HUDEP-2 (cell line): ENCODE measurements around the gene HDDC3.

Experiments
- DNase-seq, 76 experiments: peaks; one replicate each; lab custom pipeline; 2025; ENCODE audit not compliant: unreplicated experiment in 76 of 76; lab: John Stamatoyannopoulos, UW

HDDC3 gene

GRCh38 chr15:90881181-90881977, 51.0 kb downstream of the HDDC3 start:
- no peak for DNase-seq

DNA sequence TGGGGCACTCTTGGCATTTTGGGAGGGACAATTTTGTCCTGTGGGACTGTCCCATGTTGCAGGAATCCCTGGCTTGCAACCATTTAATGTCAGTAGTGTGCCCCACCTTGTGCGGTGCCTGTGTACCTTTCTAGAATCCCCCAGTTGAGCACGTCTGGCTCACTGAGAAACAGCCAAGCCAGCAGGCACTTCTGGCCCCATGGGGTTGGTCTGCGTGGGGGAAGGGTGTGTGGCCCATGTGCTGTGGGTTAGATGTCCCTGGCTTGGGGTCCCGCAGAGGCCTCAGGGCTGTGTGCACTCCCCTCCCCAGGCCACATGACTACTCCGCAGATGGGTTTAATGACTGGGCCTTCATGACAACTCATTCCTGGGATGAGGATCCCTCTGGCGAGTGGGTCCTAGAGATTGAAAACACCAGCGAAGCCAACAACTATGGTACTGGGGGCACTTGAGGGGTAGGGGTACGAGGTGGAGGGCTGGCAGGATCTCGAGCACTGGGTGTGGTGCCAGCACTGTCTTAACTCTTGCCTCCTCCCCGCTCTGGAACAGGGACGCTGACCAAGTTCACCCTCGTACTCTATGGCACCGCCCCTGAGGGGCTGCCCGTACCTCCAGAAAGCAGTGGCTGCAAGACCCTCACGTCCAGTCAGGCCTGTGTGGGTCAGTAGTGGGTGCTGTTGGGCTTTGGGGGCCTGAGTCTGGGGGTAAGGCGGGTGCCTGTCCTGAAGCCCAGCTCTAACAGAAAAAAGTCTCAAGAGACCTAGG, 51.8 kb downstream of the HDDC3 start:
- DNase-seq, result no peak
